HG03571 (cell line): ENCODE measurements around the gene PARD3B.
"Not testable (repeated sequence)": the region's sequence is repeated elsewhere in the genome, so short reads cannot be mapped to it uniquely, and the experiment has no call there.

Source experiments
- ATAC-seq: cut with Tn5 transposase; IDR thresholded peaks from one replicate; pipeline ENCODE4 v1.9.1; 2021; ENCODE audit not compliant: unreplicated experiment

Gene PARD3B

DNA sequence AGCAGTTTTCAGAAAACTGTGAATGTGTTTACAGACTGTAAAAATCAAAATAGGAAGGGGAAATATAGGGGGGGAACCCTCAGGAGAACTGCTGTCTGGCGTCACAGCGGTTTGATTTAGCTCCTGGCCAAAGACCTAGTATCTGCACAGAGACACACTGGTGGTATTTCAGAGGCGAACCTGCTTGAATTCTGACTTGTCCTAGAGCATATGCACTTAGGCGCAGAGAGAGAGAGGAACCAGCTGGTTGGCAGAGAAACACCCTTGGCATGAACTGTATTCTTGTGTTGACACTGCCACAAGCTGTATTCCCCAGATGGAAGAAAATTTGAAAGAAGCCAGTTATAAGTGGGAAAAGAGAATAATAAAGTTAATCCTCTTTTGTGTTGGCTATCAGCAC is 630.6 kb downstream of the PARD3B start:
- no peak for ATAC-seq

DNA sequence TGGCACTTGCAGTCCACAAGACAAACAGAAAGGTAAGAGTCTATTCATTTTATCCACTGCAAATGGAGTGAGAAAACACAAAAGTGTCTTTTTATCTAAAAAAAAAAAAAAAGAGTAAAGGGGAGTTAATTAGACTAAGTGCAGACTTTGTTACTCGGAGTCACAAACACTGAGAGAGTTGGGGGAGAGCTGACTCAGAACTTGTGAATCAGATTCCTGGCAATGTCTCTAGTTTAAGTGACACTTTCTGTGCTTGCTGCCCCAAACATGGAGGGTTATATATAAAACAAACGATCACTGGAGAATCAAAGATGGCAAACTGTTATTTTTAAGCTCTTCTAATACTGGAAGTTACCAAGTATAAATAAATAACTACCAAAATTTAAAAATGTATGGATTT is 631.3 kb downstream of the PARD3B start:
- ATAC-seq, result no peak

DNA sequence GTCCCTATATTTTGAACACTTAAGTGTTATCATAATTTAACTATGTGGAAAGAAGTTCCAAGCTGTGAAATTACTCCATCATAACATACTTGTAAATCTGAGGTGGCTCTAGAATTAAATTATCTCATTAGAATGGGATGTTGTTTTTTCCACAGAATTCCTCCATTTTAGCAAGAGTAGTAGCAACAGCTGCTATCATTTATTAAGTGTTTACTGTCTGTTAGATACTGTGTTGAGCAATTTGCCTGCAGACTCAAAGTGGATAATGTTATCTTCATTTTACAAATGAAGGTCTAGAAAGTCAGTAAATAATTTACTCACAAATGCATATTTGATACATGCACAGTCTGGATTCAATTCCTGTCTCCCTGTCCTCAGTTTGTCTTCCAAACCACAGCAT is 632.3 kb downstream of the PARD3B start:
- no peak for ATAC-seq

DNA sequence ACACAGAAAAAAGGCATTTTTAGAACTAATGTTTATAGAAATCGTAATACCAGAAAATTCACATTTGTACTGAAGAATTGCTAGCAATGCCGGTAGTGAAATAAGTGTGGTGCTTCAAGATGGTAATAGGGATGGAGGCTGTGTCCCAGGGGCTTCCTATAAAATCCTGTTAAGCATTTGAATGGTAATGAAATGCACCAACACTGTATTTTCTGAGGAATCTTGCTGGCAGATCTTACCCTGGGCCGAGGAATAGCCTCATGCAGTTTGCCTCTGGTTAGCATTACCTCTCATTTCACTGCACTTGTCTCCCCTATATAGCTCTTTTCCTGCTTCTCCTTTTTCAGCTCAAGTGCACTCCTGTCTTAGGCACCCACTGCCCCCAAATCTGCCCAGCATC is 635.5 kb downstream of the PARD3B start:
- no peak for ATAC-seq

DNA sequence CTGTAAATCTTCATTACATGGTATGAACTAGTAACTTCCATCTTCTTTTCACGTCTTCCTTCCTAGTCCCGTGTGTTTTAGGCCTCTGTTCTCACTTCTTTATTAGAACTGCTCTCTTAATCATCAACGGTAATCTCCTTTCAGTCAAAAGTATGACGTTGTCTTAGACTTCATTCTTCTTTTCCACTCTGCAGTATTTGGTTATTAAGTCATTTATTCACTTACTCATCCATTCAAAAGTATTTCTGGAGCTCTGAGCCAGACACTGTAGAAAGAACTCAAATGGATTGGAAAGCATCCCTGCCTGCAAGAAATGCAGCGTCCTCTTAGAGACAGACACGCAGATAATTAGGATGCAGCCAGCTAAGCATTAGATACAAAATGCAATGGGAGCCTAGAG is 642.5 kb downstream of the PARD3B start:
- ATAC-seq, result no peak

DNA sequence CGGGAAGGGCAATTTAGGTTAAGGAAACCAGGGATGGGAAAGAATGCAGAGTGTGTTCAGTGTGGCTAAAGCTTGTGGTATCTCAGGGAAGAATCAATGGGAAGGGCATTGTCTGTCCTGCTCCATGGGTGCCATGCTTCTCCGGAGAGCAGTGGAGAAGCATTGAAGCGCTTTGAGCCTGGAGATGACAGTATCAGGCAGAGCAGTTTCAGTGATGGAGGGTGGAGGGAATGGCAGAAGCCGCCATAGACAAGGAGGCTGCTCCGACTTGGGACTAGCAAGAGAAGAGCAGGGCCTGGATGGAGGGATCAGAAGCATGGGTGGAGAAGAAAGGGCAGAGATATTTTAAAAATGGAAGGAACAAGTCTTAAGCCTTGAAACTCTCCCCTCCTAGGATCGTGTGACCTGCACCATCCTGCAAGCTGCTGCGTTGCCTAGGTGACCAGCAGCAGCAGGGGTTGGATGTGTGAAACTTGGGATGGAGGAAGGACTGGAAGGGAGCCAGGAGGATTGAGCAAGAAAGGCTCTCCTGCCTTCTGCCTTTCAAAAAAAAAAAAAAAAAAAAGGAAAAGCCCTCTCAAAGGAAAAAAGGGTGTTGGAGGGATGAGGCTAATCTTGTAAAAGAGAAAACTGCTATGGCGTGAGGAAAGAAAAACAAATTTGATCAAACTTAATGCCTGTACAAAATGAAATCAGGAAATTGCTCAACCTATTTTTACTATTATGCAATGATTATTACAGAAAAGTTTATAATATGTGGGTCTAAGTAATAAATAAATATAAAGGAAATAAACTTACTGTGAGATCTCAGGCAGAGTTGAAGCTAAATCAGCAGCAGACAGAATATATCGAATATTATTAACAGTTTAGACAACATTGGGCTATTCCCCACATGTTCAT is 643.2 kb downstream of the PARD3B start:
- no peak for ATAC-seq

DNA sequence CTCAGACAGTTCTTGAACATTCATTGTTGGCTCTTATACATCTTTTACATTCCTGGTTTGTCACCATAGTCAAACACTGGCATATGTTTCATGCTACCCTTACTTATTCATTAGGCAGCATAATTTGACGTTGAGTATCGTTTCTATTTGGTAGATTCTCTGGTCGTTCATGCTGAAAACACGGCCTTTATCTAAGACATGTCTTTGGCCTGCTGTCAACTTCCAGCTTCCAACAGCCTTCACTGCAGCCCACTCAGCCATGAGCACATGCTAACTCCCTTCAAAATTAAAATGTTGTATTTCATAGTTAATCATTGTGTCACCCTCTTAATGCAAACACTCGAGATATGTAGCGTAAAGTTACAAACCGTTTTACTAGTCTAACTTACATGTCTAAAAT is 644.0 kb downstream of the PARD3B start:
- no peak for ATAC-seq

DNA sequence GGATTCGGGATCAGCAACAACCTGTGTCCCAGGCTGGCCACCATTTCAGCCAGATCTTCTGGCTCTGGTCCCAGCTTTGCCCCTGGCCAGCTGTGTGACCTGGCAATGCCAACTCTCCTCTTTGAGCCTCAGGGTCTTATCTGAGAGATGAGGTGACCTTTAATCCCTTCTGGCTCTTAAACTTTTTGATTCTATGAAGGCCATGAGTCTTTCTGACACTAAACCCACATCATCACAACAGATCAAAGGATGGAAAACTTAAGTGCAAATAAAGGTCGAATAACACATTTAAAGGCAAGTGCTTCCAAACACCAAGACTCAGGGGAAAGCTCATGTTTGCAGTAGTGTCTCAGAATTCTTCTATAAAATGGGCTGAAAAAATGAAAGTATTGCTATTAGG is 645.3 kb downstream of the PARD3B start:
- no peak for ATAC-seq

DNA sequence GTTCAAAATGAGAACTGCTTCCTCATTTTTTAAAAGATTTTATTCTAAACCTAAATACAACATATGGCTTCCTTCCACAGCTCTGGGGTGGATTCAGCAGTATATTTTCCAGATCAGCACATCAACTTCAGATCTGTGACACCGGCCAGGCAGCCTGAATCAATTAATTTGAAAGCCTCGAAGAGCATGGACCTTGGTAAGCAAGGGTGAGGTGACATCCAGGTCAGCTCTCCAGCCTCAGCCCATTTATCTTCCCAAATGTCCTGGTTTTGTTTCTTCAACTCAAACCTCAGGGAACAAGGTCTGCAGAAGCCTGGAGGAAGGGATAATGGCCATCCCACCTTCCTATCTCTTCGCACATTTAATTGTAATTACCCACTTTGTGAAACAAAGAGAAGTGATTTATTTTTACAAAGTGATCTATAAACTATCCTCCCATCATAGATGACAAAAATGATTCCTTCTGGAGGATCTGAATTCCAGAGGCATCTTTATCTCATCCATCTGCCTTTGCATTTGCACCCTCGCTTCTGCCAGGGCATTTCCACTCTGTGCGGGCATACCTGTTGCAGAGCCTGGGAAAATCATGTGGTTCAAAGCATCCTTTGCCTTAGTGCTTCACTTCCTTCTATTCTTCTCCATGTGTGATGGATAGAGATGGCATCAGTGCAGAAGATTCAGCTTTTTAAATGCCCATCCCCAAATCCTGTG is 648.0 kb downstream of the PARD3B start:
- ATAC-seq, result no peak

DNA sequence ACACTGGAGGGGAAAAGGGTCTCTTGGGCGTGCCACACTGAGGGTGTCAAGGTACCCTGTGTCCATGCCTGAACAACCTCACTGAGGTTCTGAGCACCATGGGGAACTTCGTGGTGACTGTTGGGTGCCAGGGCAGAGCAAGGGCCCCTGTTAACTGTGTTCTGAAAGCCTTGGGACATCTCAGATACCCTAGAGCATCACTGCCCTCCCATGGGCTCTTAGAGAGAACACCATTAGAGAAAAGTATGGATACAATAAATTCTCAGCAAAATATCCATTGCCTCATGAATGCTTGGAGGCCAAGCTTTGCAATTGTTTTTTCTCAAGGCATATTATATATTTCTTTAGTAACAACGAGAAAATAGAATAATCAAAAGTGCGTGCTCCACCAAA is 648.6 kb downstream of the PARD3B start:
- no peak for ATAC-seq

DNA sequence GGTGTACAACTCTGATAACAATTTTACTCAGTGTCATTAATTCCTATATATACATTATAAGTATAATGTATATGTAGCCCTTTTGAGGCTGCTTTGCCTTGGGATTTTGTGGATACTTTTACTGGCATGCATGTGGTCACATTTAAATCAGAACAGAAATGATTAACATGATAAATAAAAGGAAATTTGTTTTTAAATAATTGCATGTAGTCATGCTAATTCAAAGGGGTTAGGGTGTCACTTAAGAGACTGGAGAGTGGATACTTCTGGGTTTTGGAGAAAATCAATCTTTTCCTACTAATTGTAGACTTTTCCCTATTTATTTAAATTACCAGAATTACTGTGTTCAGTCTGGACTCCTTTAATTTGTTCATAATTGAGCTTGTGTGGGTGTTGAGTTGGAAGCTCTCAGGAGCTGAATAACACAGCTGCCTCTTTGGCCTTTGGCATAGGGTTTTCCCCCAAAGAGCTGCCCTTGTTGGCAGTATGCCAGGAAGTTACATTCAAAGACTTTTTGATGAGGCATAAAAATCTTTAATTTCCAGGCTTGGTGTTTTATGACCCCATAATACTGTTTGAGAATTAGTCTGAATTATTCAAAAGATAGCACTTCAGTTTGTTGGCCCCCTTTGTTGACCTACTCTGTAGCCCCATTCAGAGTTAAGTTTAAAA is 652.3 kb downstream of the PARD3B start:
- ATAC-seq, result no peak

DNA sequence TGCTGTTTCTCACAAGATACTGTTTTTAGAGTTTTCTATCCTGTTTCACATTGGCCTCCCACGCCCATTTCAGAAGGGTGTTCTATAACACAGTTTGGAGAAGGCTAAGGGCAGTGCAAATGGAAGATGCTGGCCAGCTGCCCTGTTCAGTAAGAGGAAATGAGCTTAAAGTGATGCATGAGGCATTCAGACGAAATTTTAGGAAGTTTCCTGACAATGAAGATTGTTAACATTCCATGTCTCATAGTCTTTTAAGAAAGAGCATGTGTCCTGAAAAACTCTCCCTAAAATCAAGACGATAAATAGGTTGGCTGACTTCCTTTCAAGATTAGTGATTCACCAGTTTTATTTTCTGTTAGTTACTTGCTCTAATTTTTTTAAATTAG is 652.9 kb downstream of the PARD3B start:
- ATAC-seq, result no peak

DNA sequence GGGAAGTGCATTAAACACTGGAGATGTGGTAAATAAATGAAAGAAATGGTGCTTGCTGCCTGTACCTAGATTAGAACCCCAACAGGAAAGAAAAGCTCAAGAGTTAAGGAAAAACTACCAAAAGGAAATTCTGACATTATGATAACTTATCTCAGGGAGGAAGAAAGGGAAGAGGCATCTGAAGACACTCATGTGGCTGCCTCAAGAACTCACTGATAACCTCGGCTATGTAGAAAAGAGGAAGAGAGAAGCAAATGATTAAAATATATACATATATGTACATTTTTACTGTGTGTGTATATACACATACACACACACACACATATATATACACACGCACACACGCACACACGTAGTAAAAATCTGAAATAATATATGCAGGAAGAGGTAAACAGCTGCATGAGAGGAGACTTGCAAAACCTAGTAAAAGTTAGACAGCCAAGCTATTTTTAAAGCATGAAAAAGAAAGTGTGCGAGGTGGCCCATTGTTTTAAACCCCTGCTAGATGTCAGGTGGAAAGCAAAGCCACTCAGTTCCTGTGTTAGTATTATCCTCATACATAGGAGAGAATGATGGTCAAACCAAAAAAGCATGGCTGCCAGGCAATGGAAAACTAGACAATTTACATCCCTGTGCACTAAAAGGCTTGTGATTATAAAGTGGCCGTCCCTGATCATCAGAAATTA is 654.0 kb downstream of the PARD3B start:
- ATAC-seq, result no peak

DNA sequence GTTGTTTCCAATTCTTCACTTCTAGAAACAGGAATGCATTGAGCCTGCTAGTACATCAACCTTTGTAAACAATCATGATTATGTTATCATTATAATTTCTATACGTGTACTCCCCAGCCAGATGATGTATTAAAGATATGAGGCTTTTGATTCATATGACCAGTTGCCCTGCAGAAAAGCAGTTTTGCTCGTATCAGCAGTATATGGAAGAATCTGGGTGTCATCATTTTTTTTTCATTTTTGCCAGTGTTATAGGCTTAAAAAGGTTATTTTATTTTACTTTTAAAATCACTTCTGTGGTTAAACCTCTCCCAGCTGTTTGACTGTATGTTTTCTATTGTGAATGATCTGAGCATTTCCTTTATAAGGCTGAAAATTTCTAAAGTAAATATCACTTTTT is 665.2 kb downstream of the PARD3B start:
- ATAC-seq, result no peak

DNA sequence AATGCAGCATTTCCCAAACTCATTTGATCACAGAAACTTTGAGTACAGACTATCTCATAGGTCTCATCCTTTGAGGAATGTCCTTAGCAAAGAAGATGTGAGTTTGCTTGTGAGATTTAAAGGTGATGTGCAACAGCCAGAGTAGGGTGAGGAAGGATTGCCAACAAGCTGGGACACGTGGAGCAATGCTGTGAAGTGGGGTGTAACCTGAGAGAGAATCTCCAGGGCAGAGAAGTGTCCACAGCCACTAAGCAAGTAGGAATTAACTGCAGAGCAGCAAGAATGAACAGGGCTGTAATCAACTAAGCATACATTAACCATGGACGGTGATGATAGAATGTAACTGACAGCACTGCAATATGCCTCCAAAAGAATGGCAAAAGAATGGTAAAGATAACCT is 667.1 kb downstream of the PARD3B start:
- ATAC-seq, result no peak

DNA sequence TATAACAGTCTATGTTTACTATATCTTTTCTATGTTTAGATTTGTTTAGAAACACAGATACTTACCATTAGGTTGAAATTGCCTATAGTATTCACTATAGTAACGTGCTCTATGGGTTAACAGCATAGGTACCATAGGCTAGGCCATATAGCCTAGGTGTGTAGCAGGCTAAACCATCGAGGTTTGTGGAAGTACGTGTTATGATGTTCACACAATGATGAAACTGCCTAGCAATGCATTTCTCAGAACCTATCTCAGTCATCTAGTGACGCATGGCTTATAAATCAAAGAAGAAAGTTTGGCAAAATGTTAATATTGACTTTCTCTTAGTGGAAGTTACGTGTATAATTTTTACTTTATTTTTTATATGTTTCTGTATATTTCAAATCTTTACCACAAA is 670.8 kb downstream of the PARD3B start:
- no peak for ATAC-seq

DNA sequence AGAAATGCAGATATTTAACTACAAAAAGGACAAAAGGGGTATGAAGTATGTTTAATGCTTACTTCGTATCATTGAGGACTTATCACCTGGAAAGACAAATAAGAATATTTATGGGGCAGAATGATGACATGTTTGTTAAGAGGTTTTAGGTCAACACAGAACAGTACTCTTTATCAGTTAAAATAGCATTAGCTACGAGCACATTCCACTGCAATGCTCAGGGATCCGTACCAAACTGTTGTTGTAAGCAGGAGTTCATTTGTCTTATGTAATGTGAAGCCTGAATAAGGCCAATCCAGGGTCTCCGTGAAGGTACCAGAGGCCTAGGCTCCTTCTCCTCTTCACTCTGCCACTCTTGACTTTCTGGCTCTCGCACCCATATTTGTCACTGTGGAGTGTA is 671.3 kb downstream of the PARD3B start:
- no peak for ATAC-seq

DNA sequence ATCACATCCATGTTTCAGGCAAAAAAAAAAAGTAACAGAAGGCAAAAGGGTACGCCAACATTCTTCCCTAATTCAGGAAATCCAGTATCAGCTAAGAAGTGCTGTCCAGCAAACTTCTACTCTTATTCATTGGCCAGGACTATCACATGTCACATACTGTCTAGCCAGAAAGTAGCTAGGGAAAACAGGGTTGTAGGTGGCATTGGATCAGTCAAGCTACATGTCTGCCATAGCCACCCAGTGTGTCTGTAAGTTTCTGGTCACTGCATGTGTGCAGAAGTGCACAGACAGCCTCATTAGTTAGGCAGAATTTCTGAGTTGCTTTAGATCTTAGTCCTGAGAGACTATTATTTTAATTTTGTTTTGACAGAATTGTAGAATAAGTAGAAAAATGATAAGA is 671.7 kb downstream of the PARD3B start:
- no peak for ATAC-seq

DNA sequence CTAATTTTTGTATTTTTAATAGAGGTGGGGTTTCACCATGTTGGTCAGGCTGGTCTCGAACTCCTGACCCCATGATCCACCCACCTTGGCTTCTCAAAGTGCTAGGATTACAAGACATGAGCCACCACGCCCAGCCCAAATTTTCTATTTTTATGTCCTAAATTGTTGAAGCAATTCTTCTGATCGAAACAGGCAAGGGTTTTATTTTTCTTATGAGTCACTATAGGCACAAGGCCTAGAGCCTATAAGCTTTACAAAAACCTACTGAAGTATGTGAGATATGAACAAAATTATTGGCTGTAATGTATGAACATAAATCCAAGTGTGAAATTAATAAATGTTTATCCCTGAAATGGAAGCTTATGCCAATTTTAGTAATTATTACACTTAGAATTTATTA is 672.8 kb downstream of the PARD3B start:
- ATAC-seq, result no peak

DNA sequence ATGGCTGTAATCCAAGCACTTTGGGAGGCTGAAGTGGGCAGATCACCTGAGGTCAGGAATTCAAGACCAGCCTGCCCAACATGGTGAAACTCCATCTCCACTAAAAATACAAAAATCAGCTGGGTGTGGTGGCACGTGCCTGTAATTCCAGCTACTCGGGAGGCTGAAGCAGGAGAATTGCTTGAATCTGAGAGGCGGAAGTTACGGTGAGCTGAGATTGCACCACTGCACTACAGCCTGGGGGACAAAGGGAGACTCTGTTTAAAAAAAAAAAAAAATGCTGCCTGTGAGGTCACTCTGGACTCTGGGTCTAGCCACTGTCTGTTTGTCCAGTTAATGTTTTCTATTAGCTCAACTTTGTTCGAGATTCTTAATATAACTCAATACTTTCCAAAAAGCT is 673.5 kb downstream of the PARD3B start:
- ATAC-seq, result not testable (repeated sequence)

DNA sequence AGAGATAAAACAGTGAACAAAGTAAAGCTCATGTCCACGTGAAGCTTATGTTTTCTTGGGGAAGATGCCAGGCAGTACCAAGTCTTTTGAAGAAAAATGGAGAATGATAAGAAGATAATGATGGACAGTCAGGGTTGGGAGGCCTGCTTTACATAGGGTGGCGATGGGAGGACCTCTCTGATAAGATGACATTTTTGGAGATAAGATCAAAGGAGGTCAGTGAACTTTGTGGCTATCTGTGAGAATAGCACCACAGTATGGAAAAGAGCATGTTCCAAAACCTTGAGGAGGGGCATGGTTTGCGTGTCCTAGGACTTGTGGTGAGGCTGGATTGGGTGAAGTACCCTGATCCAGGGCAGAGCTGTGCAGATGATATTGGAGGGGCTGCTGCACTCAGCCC is 675.3 kb downstream of the PARD3B start:
- no peak for ATAC-seq
